ENCODE data around the gene SCARF1. TPM values are rescaled to one million over a fixed set of nuclear protein-coding genes. Genes with fewer than 3 reads are reported as not detected.

The SCARF1 gene
- polyA plus RNA-seq, 3 donors, result 5.2 to 23.4 (median 6.3) TPM

DNA sequence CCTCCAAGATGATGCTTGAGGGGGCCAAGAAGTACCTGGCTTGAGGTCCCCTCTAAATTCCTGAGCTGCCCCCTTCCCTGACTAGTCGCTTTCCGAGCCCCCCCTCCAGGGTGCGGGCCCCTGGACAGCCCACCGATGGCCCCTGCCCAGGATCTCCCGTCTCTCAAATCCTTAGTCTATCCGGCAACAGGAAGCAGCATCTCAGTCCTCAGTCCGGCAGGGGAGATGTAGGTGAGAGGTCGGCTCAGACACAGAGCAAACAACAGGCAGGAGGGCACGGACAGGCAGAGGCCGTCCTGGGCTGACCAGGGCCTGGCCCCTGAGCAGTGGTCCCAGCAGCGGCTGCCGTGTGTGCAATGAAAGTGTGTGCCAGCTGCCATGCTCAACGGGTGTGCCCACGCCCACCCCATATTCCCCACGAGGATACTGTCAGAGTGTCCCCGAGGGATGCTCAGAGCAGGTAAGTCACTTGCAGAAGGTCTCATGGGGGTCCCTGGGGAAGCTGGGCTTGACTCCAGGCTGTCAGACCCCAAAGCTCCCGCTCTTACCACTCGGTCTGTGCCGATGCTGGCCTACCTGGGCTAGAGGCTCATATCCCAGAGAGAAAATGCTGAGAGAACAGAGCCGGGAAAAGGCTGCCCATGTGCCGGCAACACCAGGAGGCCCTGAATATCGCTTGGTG, 24.1 kb downstream of the SCARF1 start:
- Mint-ChIP-seq H3K4me1 (peaks cover 49% of the 10 kb centered on the region), H3K9me3 (peaks cover 0 to 2% (median 0%) of the 10 kb centered on the region in 7 donors), H3K4me3 (no peak overlapping the region), H3K27ac (no peak overlapping the region), H3K36me3 (peaks cover 92 to 99% of the 10 kb centered on the region in 2 donors), H3K27me3 (ENCODE audit: low read depth in 3 of 3) (peaks cover 0 to 7% (median 0%) of the 10 kb centered on the region in 3 donors)
- peak in 1 of 3 donors; percentile 1 for DNase-seq
- H3K27ac ChIP-seq (ENCODE audit: low read depth in 1 of 2, low read length in 2 of 2), result no peak overlapping the region
- no peaks in the 10 kb centered on the region for H3K27me3 ChIP-seq (ENCODE audit: control insufficient read depth in 2 of 2, insufficient read depth in 2 of 2, low read length in 2 of 2)
- no peak overlapping the region for H3K9ac ChIP-seq (ENCODE audit: insufficient read depth, low read length, poor library complexity, severe bottlenecking)
- no peak overlapping the region for H3K4me3 ChIP-seq (replicated peaks in 1 of 3; ENCODE audit: low read depth in 2 of 3, low read length in 3 of 3)
- no peak overlapping the region for H2AFZ ChIP-seq (ENCODE audit: insufficient read depth, low read depth, low read length, poor library complexity, severe bottlenecking)
- peaks cover 67 to 90% of the 10 kb centered on the region in 2 donors for H3K36me3 ChIP-seq (replicated peaks in 1 of 2; ENCODE audit: control insufficient read depth in 1 of 2, insufficient read depth in 2 of 2, low read length in 2 of 2)
- TF ChIP-seq, protein P1, sequence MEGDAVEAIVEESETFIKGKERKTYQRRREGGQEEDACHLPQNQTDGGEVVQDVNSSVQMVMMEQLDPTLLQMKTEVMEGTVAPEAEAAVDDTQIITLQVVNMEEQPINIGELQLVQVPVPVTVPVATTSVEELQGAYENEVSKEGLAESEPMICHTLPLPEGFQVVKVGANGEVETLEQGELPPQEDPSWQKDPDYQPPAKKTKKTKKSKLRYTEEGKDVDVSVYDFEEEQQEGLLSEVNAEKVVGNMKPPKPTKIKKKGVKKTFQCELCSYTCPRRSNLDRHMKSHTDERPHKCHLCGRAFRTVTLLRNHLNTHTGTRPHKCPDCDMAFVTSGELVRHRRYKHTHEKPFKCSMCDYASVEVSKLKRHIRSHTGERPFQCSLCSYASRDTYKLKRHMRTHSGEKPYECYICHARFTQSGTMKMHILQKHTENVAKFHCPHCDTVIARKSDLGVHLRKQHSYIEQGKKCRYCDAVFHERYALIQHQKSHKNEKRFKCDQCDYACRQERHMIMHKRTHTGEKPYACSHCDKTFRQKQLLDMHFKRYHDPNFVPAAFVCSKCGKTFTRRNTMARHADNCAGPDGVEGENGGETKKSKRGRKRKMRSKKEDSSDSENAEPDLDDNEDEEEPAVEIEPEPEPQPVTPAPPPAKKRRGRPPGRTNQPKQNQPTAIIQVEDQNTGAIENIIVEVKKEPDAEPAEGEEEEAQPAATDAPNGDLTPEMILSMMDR (IDR thresholded peaks at IDR 0.05), result no peak
- peaks cover 52% of the 10 kb centered on the region for H3K79me2 ChIP-seq (ENCODE audit: insufficient read depth, low read length)
- H3K4me1 ChIP-seq (ENCODE audit: control insufficient read depth in 1 of 2, insufficient read depth in 2 of 2, low read length in 2 of 2), result peaks cover 39 to 53% of the 10 kb centered on the region in 2 donors
- H3K9me3 ChIP-seq (replicated peaks in 1 of 2; ENCODE audit: control insufficient read depth in 1 of 2, insufficient read depth in 1 of 2, low read length in 2 of 2), result no peaks in the 10 kb centered on the region
- intact Hi-C loops (cut with micrococcal nuclease), result no loop called here
- no peak overlapping the region for H3K4me2 ChIP-seq (replicated peaks; ENCODE audit: extremely low read depth, low read length, poor library complexity, severe bottlenecking)
- H4K20me1 ChIP-seq (ENCODE audit: insufficient read depth, low read length), result peaks cover 96% of the 10 kb centered on the region
- WGBS (ENCODE audit: insufficient coverage), result 97% methylated on average over 19 of the region's 22 CpGs

DNA sequence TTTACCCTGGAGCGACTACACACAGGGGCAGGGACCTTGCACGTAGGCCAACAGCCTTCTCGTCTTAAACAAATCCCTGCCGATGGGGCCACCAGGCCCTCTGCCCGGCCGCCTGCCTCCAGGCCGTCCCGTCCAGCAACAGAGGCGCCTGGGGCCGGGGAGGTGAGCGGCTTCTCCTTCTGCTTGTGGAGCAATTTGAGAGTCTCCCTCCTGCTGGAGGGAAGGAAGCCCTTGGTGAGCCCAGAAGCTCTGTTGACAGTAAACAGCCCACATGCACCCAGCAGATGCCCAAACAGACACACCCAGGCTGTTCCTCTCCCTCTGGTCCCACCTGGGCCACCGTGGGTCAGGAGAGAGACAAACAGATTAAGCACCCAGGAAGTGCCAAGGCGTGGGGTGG, 25.0 kb downstream of the SCARF1 start:
- Histone ChIP-seq H3K9ac (ENCODE audit: insufficient read depth, low read length, poor library complexity, severe bottlenecking) (no peak overlapping the region), H4K20me1 (ENCODE audit: insufficient read depth, low read length) (peaks cover 91% of the 10 kb centered on the region), H3K4me2 (replicated peaks; ENCODE audit: extremely low read depth, low read length, poor library complexity, severe bottlenecking) (no peak overlapping the region), H3K27ac (ENCODE audit: low read depth in 1 of 2, low read length in 2 of 2) (no peak overlapping the region), H2AFZ (ENCODE audit: insufficient read depth, low read depth, low read length, poor library complexity, severe bottlenecking) (no peak overlapping the region), H3K4me1 (ENCODE audit: control insufficient read depth in 1 of 2, insufficient read depth in 2 of 2, low read length in 2 of 2) (peaks cover 29 to 44% of the 10 kb centered on the region in 2 donors), H3K27me3 (ENCODE audit: control insufficient read depth in 2 of 2, insufficient read depth in 2 of 2, low read length in 2 of 2) (no peaks in the 10 kb centered on the region), H3K9me3 (replicated peaks in 1 of 2; ENCODE audit: control insufficient read depth in 1 of 2, insufficient read depth in 1 of 2, low read length in 2 of 2) (no peaks in the 10 kb centered on the region), H3K4me3 (replicated peaks in 1 of 3; ENCODE audit: low read depth in 2 of 3, low read length in 3 of 3) (no peak overlapping the region), H3K79me2 (ENCODE audit: insufficient read depth, low read length) (peaks cover 43% of the 10 kb centered on the region), H3K36me3 (replicated peaks in 1 of 2; ENCODE audit: control insufficient read depth in 1 of 2, insufficient read depth in 2 of 2, low read length in 2 of 2) (peaks cover 72 to 92% of the 10 kb centered on the region in 2 donors)
- H3K4me3 Mint-ChIP-seq, result no peak overlapping the region
- DNase-seq, result no peak
- intact Hi-C loops (cut with micrococcal nuclease), result no loop called here
- peaks cover 0 to 2% (median 0%) of the 10 kb centered on the region in 7 donors for H3K9me3 Mint-ChIP-seq
- peak overlapping the region in 1 of 7 donors; percentile 57 for H3K27ac Mint-ChIP-seq
- TF ChIP-seq, protein P1 (IDR thresholded peaks at IDR 0.05), result no peak
- H3K27me3 Mint-ChIP-seq (ENCODE audit: low read depth in 3 of 3), result peaks cover 0 to 4% (median 0%) of the 10 kb centered on the region in 3 donors
- peaks cover 89 to 97% of the 10 kb centered on the region in 2 donors for H3K36me3 Mint-ChIP-seq
- H3K4me1 Mint-ChIP-seq, result peaks cover 42% of the 10 kb centered on the region
- 89% methylated on average over 4 of the region's 13 CpGs for WGBS (ENCODE audit: insufficient coverage)

Data from CD14-positive monocyte (primary cell).